Measurements from ENCODE around the gene MRPL24.

The MRPL24 gene

DNA sequence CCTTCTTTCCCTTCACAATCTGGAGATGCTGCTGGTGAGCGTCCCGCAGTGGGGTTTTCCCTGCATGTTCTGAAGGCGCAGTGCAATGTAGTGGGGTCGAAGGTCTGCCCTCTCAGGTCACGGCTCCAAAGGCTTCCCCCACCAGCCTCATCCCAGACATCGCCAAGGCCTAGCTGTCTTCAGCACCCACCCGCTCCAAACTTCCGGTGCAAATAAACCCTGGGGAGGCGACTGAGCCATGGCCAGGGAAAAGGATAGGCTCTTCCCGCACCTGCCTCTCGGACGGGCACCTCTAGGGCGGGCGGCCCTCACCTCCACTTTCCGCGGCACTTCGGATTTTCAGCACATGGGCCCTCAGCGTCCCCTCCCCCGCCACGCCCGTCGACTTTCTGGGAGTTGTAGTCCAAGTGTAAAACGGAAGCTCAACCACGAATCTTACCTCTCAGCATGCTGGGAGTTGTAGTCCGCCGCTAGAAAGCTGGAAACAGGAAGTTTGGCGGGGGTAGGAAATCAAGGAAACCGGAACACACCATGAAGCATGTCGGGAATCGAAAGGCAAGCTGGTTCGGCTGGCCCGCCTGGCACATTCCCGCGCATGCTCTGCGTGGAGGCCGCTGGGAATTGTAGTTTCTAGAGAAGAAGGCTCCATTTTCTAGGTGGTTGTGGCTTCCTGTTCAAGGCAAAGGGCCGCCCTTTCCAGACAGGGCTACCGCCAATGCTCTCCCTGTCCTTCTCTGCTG, at the start of gene MRPL24 (continued):
- TF ChIP-seq, protein P1, sequence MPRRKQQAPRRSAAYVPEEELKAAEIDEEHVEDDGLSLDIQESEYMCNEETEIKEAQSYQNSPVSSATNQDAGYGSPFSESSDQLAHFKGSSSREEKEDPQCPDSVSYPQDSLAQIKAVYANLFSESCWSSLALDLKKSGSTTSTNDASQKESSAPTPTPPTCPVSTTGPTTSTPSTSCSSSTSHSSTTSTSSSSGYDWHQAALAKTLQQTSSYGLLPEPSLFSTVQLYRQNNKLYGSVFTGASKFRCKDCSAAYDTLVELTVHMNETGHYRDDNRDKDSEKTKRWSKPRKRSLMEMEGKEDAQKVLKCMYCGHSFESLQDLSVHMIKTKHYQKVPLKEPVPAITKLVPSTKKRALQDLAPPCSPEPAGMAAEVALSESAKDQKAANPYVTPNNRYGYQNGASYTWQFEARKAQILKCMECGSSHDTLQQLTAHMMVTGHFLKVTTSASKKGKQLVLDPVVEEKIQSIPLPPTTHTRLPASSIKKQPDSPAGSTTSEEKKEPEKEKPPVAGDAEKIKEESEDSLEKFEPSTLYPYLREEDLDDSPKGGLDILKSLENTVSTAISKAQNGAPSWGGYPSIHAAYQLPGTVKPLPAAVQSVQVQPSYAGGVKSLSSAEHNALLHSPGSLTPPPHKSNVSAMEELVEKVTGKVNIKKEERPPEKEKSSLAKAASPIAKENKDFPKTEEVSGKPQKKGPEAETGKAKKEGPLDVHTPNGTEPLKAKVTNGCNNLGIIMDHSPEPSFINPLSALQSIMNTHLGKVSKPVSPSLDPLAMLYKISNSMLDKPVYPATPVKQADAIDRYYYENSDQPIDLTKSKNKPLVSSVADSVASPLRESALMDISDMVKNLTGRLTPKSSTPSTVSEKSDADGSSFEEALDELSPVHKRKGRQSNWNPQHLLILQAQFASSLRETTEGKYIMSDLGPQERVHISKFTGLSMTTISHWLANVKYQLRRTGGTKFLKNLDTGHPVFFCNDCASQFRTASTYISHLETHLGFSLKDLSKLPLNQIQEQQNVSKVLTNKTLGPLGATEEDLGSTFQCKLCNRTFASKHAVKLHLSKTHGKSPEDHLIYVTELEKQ (tag by site-specific recombination; IDR thresholded peaks at IDR 0.05; ENCODE audit: borderline replicate concordance): no peak
- TF ChIP-seq, protein P2, sequence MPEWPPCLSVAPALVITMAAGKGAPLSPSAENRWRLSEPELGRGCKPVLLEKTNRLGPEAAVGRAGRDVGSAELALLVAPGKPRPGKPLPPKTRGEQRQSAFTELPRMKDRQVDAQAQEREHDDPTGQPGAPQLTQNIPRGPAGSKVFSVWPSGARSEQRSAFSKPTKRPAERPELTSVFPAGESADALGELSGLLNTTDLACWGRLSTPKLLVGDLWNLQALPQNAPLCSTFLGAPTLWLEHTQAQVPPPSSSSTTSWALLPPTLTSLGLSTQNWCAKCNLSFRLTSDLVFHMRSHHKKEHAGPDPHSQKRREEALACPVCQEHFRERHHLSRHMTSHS (tag by site-specific recombination; IDR thresholded peaks at IDR 0.05): no peak
- TF ChIP-seq, protein P3, sequence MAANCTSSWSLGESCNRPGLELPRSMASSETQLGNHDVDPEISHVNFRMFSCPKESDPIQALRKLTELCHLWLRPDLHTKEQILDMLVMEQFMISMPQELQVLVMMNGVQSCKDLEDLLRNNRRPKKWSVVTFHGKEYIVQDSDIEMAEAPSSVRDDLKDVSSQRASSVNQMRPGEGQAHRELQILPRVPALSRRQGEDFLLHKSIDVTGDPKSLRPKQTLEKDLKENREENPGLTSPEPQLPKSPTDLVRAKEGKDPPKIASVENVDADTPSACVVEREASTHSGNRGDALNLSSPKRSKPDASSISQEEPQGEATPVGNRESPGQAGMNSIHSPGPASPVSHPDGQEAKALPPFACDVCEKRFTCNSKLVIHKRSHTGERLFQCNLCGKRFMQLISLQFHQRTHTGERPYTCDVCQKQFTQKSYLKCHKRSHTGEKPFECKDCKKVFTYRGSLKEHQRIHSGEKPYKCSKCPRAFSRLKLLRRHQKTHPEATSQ (tag by site-specific recombination; IDR thresholded peaks at IDR 0.05): peak; percentile 38; the same call in 1 of the 2 replicates
- TF ChIP-seq ZBTB17 (tag by site-specific recombination; IDR thresholded peaks at IDR 0.05) (peak; percentile 99), ZNF354C (tag by site-specific recombination; IDR thresholded peaks at IDR 0.05; ENCODE audit: borderline replicate concordance, low read depth) (no peak), SCRT1 (tag by site-specific recombination; IDR thresholded peaks at IDR 0.05; ENCODE audit: borderline replicate concordance) (no peak), YY1 (tag by site-specific recombination; IDR thresholded peaks at IDR 0.05) (peak; percentile 83), ZNF2 (tag by site-specific recombination; IDR thresholded peaks at IDR 0.05) (peak; percentile 77; the same call in 1 of the 2 replicates), IKZF3 (tag by site-specific recombination; IDR thresholded peaks at IDR 0.05) (peak; percentile 52; the same call in 1 of the 2 replicates), ZNF48 (tag by site-specific recombination; IDR thresholded peaks at IDR 0.05) (no peak), MEIS1 (CRISPR knock-in tag; IDR thresholded peaks at IDR 0.05; ENCODE audit: borderline replicate concordance) (no peak), ZNF677 (tag by site-specific recombination; IDR thresholded peaks at IDR 0.05) (no peak), ZNF600 (tag by site-specific recombination; IDR thresholded peaks at IDR 0.05) (peak; percentile 80; the same call in 1 of the 2 replicates), ZNF211 (tag by site-specific recombination; IDR thresholded peaks at IDR 0.05; ENCODE audit: low read depth) (no peak), ZNF341 (tag by site-specific recombination; IDR thresholded peaks at IDR 0.05; ENCODE audit: low read depth) (peak; percentile 94), ZNF585B (tag by site-specific recombination; IDR thresholded peaks at IDR 0.05) (no peak), ZFP37 (tag by site-specific recombination; IDR thresholded peaks at IDR 0.05) (peak; percentile 93)
- TF ChIP-seq, protein P4, sequence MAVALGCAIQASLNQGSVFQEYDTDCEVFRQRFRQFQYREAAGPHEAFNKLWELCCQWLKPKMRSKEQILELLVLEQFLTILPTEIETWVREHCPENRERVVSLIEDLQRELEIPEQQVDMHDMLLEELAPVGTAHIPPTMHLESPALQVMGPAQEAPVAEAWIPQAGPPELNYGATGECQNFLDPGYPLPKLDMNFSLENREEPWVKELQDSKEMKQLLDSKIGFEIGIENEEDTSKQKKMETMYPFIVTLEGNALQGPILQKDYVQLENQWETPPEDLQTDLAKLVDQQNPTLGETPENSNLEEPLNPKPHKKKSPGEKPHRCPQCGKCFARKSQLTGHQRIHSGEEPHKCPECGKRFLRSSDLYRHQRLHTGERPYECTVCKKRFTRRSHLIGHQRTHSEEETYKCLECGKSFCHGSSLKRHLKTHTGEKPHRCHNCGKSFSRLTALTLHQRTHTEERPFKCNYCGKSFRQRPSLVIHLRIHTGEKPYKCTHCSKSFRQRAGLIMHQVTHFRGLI (tag by site-specific recombination; IDR thresholded peaks at IDR 0.05): no peak; the same call in 1 of the 2 replicates
- TF ChIP-seq, protein P5, sequence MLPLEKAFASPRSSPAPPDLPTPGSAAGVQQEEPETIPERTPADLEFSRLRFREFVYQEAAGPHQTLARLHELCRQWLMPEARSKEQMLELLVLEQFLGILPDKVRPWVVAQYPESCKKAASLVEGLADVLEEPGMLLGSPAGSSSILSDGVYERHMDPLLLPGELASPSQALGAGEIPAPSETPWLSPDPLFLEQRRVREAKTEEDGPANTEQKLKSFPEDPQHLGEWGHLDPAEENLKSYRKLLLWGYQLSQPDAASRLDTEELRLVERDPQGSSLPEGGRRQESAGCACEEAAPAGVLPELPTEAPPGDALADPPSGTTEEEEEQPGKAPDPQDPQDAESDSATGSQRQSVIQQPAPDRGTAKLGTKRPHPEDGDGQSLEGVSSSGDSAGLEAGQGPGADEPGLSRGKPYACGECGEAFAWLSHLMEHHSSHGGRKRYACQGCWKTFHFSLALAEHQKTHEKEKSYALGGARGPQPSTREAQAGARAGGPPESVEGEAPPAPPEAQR (tag by site-specific recombination; IDR thresholded peaks at IDR 0.05): peak; percentile 28; the same call in 1 of the 2 replicates
- TF ChIP-seq, protein P6, sequence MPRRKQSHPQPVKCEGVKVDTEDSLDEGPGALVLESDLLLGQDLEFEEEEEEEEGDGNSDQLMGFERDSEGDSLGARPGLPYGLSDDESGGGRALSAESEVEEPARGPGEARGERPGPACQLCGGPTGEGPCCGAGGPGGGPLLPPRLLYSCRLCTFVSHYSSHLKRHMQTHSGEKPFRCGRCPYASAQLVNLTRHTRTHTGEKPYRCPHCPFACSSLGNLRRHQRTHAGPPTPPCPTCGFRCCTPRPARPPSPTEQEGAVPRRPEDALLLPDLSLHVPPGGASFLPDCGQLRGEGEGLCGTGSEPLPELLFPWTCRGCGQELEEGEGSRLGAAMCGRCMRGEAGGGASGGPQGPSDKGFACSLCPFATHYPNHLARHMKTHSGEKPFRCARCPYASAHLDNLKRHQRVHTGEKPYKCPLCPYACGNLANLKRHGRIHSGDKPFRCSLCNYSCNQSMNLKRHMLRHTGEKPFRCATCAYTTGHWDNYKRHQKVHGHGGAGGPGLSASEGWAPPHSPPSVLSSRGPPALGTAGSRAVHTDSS (tag by site-specific recombination; IDR thresholded peaks at IDR 0.05): no peak
- TF ChIP-seq, protein P7, sequence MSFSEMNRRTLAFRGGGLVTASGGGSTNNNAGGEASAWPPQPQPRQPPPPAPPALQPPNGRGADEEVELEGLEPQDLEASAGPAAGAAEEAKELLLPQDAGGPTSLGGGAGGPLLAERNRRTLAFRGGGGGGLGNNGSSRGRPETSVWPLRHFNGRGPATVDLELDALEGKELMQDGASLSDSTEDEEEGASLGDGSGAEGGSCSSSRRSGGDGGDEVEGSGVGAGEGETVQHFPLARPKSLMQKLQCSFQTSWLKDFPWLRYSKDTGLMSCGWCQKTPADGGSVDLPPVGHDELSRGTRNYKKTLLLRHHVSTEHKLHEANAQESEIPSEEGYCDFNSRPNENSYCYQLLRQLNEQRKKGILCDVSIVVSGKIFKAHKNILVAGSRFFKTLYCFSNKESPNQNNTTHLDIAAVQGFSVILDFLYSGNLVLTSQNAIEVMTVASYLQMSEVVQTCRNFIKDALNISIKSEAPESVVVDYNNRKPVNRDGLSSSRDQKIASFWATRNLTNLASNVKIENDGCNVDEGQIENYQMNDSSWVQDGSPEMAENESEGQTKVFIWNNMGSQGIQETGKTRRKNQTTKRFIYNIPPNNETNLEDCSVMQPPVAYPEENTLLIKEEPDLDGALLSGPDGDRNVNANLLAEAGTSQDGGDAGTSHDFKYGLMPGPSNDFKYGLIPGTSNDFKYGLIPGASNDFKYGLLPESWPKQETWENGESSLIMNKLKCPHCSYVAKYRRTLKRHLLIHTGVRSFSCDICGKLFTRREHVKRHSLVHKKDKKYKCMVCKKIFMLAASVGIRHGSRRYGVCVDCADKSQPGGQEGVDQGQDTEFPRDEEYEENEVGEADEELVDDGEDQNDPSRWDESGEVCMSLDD (tag by site-specific recombination; IDR thresholded peaks at IDR 0.05): peak; percentile 47; the same call in 1 of the 2 replicates
- TF ChIP-seq, protein P8, sequence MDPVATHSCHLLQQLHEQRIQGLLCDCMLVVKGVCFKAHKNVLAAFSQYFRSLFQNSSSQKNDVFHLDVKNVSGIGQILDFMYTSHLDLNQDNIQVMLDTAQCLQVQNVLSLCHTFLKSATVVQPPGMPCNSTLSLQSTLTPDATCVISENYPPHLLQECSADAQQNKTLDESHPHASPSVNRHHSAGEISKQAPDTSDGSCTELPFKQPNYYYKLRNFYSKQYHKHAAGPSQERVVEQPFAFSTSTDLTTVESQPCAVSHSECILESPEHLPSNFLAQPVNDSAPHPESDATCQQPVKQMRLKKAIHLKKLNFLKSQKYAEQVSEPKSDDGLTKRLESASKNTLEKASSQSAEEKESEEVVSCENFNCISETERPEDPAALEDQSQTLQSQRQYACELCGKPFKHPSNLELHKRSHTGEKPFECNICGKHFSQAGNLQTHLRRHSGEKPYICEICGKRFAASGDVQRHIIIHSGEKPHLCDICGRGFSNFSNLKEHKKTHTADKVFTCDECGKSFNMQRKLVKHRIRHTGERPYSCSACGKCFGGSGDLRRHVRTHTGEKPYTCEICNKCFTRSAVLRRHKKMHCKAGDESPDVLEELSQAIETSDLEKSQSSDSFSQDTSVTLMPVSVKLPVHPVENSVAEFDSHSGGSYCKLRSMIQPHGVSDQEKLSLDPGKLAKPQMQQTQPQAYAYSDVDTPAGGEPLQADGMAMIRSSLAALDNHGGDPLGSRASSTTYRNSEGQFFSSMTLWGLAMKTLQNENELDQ (tag by site-specific recombination; IDR thresholded peaks at IDR 0.05; ENCODE audit: low read depth): no peak

Data from HEK293 (cell line).